DND-41 (cell line): Measurements from ENCODE around the gene ARHGAP5.
A peak's percentile ranks its signal among the peaks of the same experiment; 100 is the strongest.

Experiments
- ATAC-seq: fragments of 200-7000 bp; cut with Tn5 transposase; 3 replicates; pipeline ENCODE4 v1.9.1; 2021; ENCODE audit warnings: low read depth; ENCODE audit not compliant: insufficient read depth
- DNase-seq: peaks from one replicate; pipeline ENCODE4 v3.0.0-alpha.2; 2020
- H2AFZ ChIP-seq: 2 replicates; pipeline ENCODE4 v1.6.0; 2012; ENCODE audit warnings: low read depth, low read length
- H3K27ac ChIP-seq: 2 replicates; pipeline ENCODE4 v1.5.1; 2012; ENCODE audit warnings: low read length, inconsistent platforms
- H3K27me3 ChIP-seq: fragments of 200-600 bp; sonication (generic); 2 replicates; pipeline ENCODE4 v1.6.0; 2012; ENCODE audit warnings: low read length, mild to moderate bottlenecking, inconsistent platforms; ENCODE audit not compliant: insufficient read depth, poor library complexity
- H3K36me3 ChIP-seq: 2 replicates; pipeline ENCODE4 v1.5.1; 2012; ENCODE audit warnings: low read length, inconsistent platforms; ENCODE audit not compliant: insufficient read depth
- H3K4me1 ChIP-seq: 2 replicates; pipeline ENCODE4 v1.5.1; 2012; ENCODE audit warnings: mild to moderate bottlenecking, low read length; ENCODE audit not compliant: insufficient read depth
- H3K4me2 ChIP-seq: 2 replicates; pipeline ENCODE4 v1.6.0; 2012; ENCODE audit warnings: mild to moderate bottlenecking, moderate library complexity, low read length, inconsistent platforms; ENCODE audit not compliant: insufficient read depth
- H3K4me3 ChIP-seq, 2 experiments: fragments of 200-600 bp in 1 of 2; shearing (Covaris generic) in 1 of 2; 2 replicates each; pipeline ENCODE4 v1.5.1; 2012 to 2016; ENCODE audit warnings: inconsistent platforms in 2 of 2, low read length in 2 of 2, mild to moderate bottlenecking in 2 of 2, low read depth in 1 of 2, moderate library complexity in 1 of 2
- H3K79me2 ChIP-seq: 2 replicates; pipeline ENCODE4 v1.6.0; 2012; ENCODE audit warnings: low read length, inconsistent platforms; ENCODE audit not compliant: insufficient read depth
- H3K9ac ChIP-seq: 2 replicates; pipeline ENCODE4 v1.6.0; 2012; ENCODE audit warnings: low read depth, mild to moderate bottlenecking, inconsistent platforms, low read length, moderate library complexity
- H3K9me3 ChIP-seq: 2 replicates; pipeline ENCODE4 v1.5.1; 2012; ENCODE audit warnings: low read length, moderate library complexity, mild to moderate bottlenecking, inconsistent platforms; ENCODE audit not compliant: insufficient read depth, severe bottlenecking
- H4K20me1 ChIP-seq: 2 replicates; pipeline ENCODE4 v1.6.0; 2012; ENCODE audit warnings: low read length; ENCODE audit not compliant: insufficient read depth
- EZH2 ChIP-seq: IDR thresholded peaks from 3 replicates; pipeline ENCODE4 v1.6.1; 2012; ENCODE audit warnings: borderline replicate concordance, low read depth, mild to moderate bottlenecking, moderate library complexity, low read length, inconsistent platforms; ENCODE audit not compliant: severe bottlenecking
- TF ChIP-seq, protein P1 (sequence below): IDR thresholded peaks from 2 replicates; pipeline ENCODE4 v1.5.1; 2012; ENCODE audit warnings: borderline replicate concordance, low read length, moderate library complexity, mild to moderate bottlenecking; ENCODE audit not compliant: poor library complexity, severe bottlenecking; ENCODE audit errors: extremely low read depth

ARHGAP5 gene

DNA sequence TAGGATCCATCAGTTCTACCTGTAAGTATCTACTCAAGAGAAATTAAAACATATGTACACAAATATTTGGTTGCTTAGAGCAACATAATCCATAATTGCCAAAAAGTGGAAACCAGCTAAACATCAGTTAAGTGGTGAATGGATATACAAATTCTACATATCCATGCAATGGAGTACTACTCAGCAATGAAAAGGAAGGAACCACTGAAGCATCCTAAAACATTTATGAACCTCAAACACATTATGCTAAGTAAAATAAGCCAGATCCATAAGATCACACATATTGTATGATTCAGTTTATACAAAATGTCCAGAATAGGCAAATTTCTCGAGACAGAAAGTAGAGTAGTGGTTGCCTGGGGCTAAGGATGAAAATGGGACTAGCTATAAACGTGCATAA is 8.4 kb upstream of the ARHGAP5 start:
- no peak for TF ChIP-seq EZH2
- TF ChIP-seq, protein P1, sequence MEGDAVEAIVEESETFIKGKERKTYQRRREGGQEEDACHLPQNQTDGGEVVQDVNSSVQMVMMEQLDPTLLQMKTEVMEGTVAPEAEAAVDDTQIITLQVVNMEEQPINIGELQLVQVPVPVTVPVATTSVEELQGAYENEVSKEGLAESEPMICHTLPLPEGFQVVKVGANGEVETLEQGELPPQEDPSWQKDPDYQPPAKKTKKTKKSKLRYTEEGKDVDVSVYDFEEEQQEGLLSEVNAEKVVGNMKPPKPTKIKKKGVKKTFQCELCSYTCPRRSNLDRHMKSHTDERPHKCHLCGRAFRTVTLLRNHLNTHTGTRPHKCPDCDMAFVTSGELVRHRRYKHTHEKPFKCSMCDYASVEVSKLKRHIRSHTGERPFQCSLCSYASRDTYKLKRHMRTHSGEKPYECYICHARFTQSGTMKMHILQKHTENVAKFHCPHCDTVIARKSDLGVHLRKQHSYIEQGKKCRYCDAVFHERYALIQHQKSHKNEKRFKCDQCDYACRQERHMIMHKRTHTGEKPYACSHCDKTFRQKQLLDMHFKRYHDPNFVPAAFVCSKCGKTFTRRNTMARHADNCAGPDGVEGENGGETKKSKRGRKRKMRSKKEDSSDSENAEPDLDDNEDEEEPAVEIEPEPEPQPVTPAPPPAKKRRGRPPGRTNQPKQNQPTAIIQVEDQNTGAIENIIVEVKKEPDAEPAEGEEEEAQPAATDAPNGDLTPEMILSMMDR, result no peak
- Histone ChIP-seq H3K79me2 (no peaks in the 10 kb centered on the region), H3K9ac (no peak overlapping the region), H3K9me3 (no peaks in the 10 kb centered on the region), H3K4me2 (no peak overlapping the region), H3K27me3 (no peaks in the 10 kb centered on the region), H3K27ac (no peak overlapping the region), H4K20me1 (no peaks in the 10 kb centered on the region), H2AFZ (no peak overlapping the region), H3K4me3 (no peak overlapping the region), H3K36me3 (no peaks in the 10 kb centered on the region), H3K4me1 (no peaks in the 10 kb centered on the region)
- DNase-seq (no peak), ATAC-seq (no peak)

DNA sequence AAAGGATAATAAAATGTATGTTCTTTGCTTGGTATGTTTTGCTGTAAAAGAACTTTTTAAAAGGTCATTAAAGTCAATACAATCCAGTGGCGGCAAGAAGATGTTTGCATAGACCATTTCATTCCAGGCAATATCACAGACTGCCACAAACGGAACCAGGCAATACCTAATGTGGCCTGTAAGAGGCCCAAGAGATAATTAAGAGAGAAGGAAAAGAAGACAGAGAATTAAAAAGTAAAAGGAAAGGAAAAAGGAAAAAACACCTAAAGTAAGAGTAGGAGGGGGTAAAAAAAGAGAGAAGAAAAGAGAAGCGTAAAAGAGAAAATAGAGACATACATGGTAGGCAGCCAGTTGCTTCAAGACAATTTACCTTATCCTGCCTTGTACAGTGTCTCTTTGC is 6.8 kb upstream of the ARHGAP5 start:
- peaks cover 5% of the 10 kb centered on the region; the same call in 1 of the 2 replicates for H3K4me1 ChIP-seq
- no peaks in the 10 kb centered on the region for H4K20me1 ChIP-seq
- no peak overlapping the region for H3K4me2 ChIP-seq
- H3K4me3 ChIP-seq, result no peak overlapping the region
- no peak overlapping the region for H2AFZ ChIP-seq
- no peak for DNase-seq
- no peak overlapping the region for H3K27ac ChIP-seq
- no peak for TF ChIP-seq EZH2
- TF ChIP-seq, protein P1, result peak; percentile 11
- no peak overlapping the region for H3K9ac ChIP-seq
- ATAC-seq, result no peak
- peaks cover 4% of the 10 kb centered on the region for H3K27me3 ChIP-seq
- H3K36me3 ChIP-seq, result no peaks in the 10 kb centered on the region
- H3K9me3 ChIP-seq, result no peaks in the 10 kb centered on the region
- H3K79me2 ChIP-seq, result no peaks in the 10 kb centered on the region

DNA sequence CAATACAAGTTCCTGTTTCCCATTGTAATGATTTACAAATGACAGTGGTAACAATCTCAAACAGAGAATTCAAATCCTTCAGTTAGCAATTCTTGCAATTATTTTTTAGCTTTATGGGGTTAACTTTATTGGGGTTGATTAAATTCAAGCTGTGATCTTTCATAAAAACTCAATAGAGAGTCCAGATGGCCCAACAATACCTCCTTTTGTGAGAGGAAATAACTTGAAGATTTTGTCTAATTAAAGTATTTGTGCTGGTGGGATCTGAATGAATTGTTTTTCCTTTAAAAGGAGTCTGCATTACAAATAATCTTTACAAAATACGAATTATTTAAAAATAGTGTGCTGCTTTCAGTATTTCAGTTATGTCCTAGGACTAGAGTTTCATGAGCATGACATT is 4.4 kb upstream of the ARHGAP5 start:
- ATAC-seq, result no peak
- Histone ChIP-seq H3K4me1 (peaks cover 15% of the 10 kb centered on the region), H3K9me3 (no peaks in the 10 kb centered on the region)

More for the DNA sequence above, 4.4 kb upstream of the ARHGAP5 start:
- Histone ChIP-seq H3K4me2 (no peak overlapping the region), H3K27ac (no peak overlapping the region), H3K9ac (no peak overlapping the region), H3K36me3 (no peaks in the 10 kb centered on the region; the same call in 1 of the 2 replicates), H4K20me1 (no peaks in the 10 kb centered on the region), H3K79me2 (peaks cover 5% of the 10 kb centered on the region), H3K4me3 (no peak overlapping the region), H2AFZ (no peak overlapping the region), H3K27me3 (peaks cover 4% of the 10 kb centered on the region)
- DNase-seq, result no peak
- TF ChIP-seq, protein P1, result no peak
- TF ChIP-seq EZH2, result no peak
